Omental fat pad (tissue), 4 donors: ENCODE data around the gene MTOR. TPM values are rescaled to one million over a fixed set of nuclear protein-coding genes. Genes with fewer than 3 reads are reported as not detected.
"Not testable (repeated sequence)": the region's sequence is repeated elsewhere in the genome, so short reads cannot be mapped to it uniquely, and the experiment has no call there.

ENCODE experiments used
- ATAC-seq: fragments of 150-250 bp; one replicate; pipeline ENCODE4 v1.9.1; 2016; ENCODE audit warnings: mild to moderate bottlenecking, moderate library complexity; ENCODE audit not compliant: low FRiP score
- DNase-seq: peaks from one replicate; pipeline ENCODE4 v3.0.0-alpha.2; 2019; ENCODE audit warnings: low spot score
- CTCF ChIP-seq, 3 donors: fragments of 450-650 bp; IDR thresholded peaks; one replicate each; pipeline ENCODE4 v1.5.1; 2016 to 2017; ENCODE audit warnings: antibody characterized with exemption in 3 of 3, mild to moderate bottlenecking in 3 of 3, moderate library complexity in 2 of 3
- total RNA-seq, 4 donors: library from RNA; depleted of rRNA; stranded (reverse); fragments of >200 nt; gene quantifications; one replicate each; pipeline ENCODE4 v1.1.0, GENCODE V29; 2016

Gene MTOR
- total RNA-seq, 4 donors from 2014 or later: 38.0 to 48.2 (median 43.6) TPM

- no peak for TF ChIP-seq CTCF (IDR thresholded peaks at IDR 0.05)
- ATAC-seq: peak; percentile 95
- peak; percentile 86 for DNase-seq
Observed at GRCh38 chr1:11099310-11100148, 162.8 kb downstream of the MTOR start, which contains the start of gene EXOSC10. Gene EXOSC10, minus strand, starts transcription at chr1:11099869. Its CDS starts 38 bp downstream, at chr1:11099831.

GRCh38 chr1:11098931-11099309, 163.4 kb downstream of the MTOR start:
- no peak for TF ChIP-seq CTCF (IDR thresholded peaks at IDR 0.05)
- DNase-seq: no peak
- ATAC-seq: no peak

GRCh38 chr1:11083784-11084183, 178.6 kb downstream of the MTOR start:
- ATAC-seq, DNase-seq: not testable (repeated sequence)

GRCh38 chr1:11080931-11081330, 181.4 kb downstream of the MTOR start:
- DNase-seq: no peak
- no peak for TF ChIP-seq CTCF (IDR thresholded peaks at IDR 0.05)
- no peak for ATAC-seq

- no peak for DNase-seq
- no peak for TF ChIP-seq CTCF (IDR thresholded peaks at IDR 0.05)
- ATAC-seq: no peak
Observed at GRCh38 chr1:11078631-11079030, 183.7 kb downstream of the MTOR start.

- DNase-seq, ATAC-seq: not testable (repeated sequence)
Observed at GRCh38 chr1:11073398-11073797, 189.0 kb downstream of the MTOR start.

- DNase-seq (no peak), ATAC-seq (no peak)
- TF ChIP-seq CTCF (IDR thresholded peaks at IDR 0.05): no peak
Observed at GRCh38 chr1:11072216-11072917, 190.0 kb downstream of the MTOR start.
